ENCODE data around the gene GSG1L.
A peak's percentile ranks its signal among the peaks of the same experiment; 100 is the strongest.

DNA sequence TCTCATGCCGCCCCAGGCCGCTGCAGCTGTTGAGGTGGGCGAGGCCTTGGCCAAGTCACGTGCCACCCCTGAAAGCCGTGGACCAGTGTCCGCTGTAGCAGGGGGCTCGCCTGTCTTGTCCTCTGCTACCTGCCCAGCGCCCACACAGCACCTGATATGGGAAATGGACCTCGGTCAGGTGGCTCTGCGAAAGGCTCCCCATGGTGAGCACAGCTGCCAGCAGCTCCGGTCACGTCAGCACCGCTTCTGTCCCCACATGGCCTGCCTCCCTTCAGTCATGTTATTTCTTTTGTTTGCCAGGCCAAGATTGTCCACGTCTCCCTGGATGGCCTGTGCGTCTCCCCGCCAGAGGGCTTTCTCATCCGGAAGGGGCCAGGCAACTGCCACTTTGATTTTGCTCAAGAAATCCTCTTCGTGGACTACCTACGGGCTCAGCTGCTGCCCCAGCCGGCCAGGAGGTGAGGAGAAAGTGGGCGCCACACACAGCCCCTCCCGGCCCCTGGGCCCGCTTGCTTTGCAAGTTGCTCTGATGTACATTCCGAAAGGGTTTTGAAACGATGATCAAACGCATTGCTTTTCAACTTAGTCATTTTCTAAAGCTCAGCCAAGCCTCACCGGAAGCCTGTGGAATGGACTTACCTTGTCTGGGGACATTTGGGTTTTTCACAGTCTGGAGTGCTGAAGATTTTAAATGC, 293.8 kb downstream of the GSG1L start:
- TF ChIP-seq TCF12 (IDR thresholded peaks at IDR 0.05; ENCODE audit: low read depth) (peak; percentile 97), FOXM1 (IDR thresholded peaks at IDR 0.05; ENCODE audit: borderline replicate concordance, low read depth) (peak; percentile 93), EGR1 (IDR thresholded peaks at IDR 0.05) (peak; percentile 21; the same call in 1 of the 2 replicates)
